Kidney tubule cell (primary cell): Measurements from ENCODE around the gene BCDIN3D.
"Not testable (repeated sequence)": the region's sequence is repeated elsewhere in the genome, so short reads cannot be mapped to it uniquely, and the experiment has no call there.

Experiments used
- DNase-seq: peaks from one replicate; pipeline ENCODE4 v3.0.0-alpha.2; 2018; ENCODE audit warnings: low spot score

BCDIN3D gene

GRCh38 chr12:49876070-49876469 lies 33.2 kb upstream of the BCDIN3D start:
- DNase-seq = no peak

GRCh38 chr12:49875115-49875720 lies 32.3 kb upstream of the BCDIN3D start:
- no peak for DNase-seq

- DNase-seq = no peak
Observed at GRCh38 chr12:49874142-49874897, 31.4 kb upstream of the BCDIN3D start.

- peak; percentile 34 for DNase-seq
Observed at GRCh38 chr12:49873361-49873934, 30.5 kb upstream of the BCDIN3D start.

GRCh38 chr12:49872781-49873181 lies 29.9 kb upstream of the BCDIN3D start:
- DNase-seq = no peak

GRCh38 chr12:49872381-49872780 lies 29.5 kb upstream of the BCDIN3D start:
- no peak for DNase-seq

- not testable (repeated sequence) for DNase-seq
Observed at GRCh38 chr12:49871811-49872251, 28.9 kb upstream of the BCDIN3D start.

- no peak for DNase-seq
Observed at GRCh38 chr12:49871263-49871561, 28.3 kb upstream of the BCDIN3D start.

GRCh38 chr12:49870501-49871262 lies 27.8 kb upstream of the BCDIN3D start:
- DNase-seq = no peak

GRCh38 chr12:49869816-49870500 lies 27.1 kb upstream of the BCDIN3D start:
- no peak for DNase-seq

- peak; percentile 28 for DNase-seq
Observed at GRCh38 chr12:49868952-49869815, 26.3 kb upstream of the BCDIN3D start.

GRCh38 chr12:49868449-49868848 lies 25.5 kb upstream of the BCDIN3D start:
- DNase-seq = no peak

GRCh38 chr12:49867570-49868341 lies 24.9 kb upstream of the BCDIN3D start:
- DNase-seq = no peak

- DNase-seq = peak; percentile 59
Observed at GRCh38 chr12:49866859-49867569, 24.1 kb upstream of the BCDIN3D start.

- no peak for DNase-seq
Observed at GRCh38 chr12:49865782-49866135, 22.9 kb upstream of the BCDIN3D start.

- no peak for DNase-seq
Observed at GRCh38 chr12:49865109-49865781, 22.3 kb upstream of the BCDIN3D start.

- no peak for DNase-seq
Observed at GRCh38 chr12:49864798-49865090, 21.8 kb upstream of the BCDIN3D start.

- DNase-seq = no peak
Observed at GRCh38 chr12:49863946-49864797, 21.3 kb upstream of the BCDIN3D start.

GRCh38 chr12:49860921-49861320 lies 18.0 kb upstream of the BCDIN3D start:
- DNase-seq = not testable (repeated sequence)
